ENCODE measurements around the gene GMDS.

DNA sequence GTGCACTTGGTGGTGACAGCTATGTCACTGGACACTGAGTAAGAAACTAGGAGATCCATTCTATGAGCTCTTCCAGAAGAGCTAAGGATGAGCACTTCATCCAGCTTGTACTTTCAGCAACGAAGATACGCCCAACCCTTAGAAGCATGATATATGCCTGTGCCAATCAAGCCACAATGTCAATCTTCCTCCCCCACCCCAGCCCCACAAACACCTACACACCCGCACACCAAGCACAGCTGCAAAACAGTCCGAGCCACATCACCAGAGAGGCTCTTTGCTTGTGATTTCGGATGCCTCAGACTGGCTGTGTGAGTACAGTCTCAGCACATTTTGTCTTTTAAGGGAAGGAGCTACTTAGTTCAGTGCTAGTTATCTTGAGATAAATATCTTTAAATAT lies 375.2 kb downstream of the GMDS start:
- TF ChIP-seq EZH2 (IDR thresholded peaks at IDR 0.05; ENCODE audit: low read length, missing control alignments) = no peak
- TF ChIP-seq, protein P1, sequence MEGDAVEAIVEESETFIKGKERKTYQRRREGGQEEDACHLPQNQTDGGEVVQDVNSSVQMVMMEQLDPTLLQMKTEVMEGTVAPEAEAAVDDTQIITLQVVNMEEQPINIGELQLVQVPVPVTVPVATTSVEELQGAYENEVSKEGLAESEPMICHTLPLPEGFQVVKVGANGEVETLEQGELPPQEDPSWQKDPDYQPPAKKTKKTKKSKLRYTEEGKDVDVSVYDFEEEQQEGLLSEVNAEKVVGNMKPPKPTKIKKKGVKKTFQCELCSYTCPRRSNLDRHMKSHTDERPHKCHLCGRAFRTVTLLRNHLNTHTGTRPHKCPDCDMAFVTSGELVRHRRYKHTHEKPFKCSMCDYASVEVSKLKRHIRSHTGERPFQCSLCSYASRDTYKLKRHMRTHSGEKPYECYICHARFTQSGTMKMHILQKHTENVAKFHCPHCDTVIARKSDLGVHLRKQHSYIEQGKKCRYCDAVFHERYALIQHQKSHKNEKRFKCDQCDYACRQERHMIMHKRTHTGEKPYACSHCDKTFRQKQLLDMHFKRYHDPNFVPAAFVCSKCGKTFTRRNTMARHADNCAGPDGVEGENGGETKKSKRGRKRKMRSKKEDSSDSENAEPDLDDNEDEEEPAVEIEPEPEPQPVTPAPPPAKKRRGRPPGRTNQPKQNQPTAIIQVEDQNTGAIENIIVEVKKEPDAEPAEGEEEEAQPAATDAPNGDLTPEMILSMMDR (conservative IDR thresholded peaks at IDR 0.05 in 1 of 2, IDR thresholded peaks at IDR 0.05 in 1 of 2; ENCODE audit: low read depth in 1 of 2, low read length in 2 of 2) = no peak

Data from fibroblast of lung (primary cell).